HG02610 (cell line): ENCODE data around the gene NEK8.

ENCODE experiments used
- ATAC-seq: cut with Tn5 transposase; IDR thresholded peaks from one replicate; pipeline ENCODE4 v1.9.1; 2021; ENCODE audit warnings: mild to moderate bottlenecking, moderate library complexity; ENCODE audit not compliant: unreplicated experiment

The NEK8 gene

GRCh38 chr17:28728364-28729200 lies at the start of gene NEK8:
Gene NEK8 (plus strand): TSS chr17:28728788. CDS start chr17:28728814, 26 bp downstream.
- ATAC-seq = peak; percentile 25

DNA sequence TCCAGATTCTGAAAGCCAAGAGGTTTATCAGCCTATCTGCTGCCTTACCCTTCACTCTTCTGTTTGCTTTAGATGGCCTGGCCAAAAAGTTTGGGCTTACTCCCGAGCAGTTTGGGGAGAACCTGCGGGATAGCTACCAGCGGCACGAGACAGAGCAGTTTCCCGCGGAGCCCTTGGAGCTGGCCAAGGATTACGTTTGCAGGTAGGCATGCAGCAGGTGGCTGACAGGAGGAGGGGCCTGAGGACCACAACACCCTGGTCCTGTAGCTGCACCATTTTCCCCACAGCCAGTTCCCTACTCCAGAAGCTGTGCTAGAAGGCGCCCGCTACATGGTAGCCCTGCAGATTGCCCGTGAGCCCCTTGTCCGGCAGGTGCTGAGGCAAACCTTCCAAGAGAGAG lies 45.9 kb upstream of the NEK8 start:
- no peak for ATAC-seq

GRCh38 chr17:28684963-28685362 lies 43.6 kb upstream of the NEK8 start:
- no peak for ATAC-seq

DNA sequence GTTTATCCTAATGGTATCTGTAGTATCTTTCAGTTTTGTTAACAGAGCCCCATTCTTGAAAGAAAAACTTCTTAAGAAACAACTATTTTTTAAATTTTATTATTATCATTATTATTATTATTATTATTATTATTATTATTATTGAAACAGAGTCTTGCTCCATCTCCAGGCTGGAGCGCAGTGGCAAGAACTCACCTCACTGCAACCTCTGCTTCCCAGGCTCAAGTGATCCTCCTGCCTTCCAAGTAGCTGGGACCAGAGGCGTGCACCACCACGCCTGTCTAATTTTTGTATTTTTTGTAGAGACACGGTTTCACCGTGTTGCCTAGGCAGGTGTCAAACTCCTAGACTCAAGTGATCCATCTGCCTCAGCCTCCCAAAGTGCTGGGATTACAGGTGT lies 43.2 kb upstream of the NEK8 start:
- no peak for ATAC-seq

GRCh38 chr17:28686296-28686695 lies 42.3 kb upstream of the NEK8 start:
- ATAC-seq = no peak

- ATAC-seq = no peak
These were observed 40.1 kb upstream of the NEK8 start for GRCh38 chr17:28688481-28688880.

DNA sequence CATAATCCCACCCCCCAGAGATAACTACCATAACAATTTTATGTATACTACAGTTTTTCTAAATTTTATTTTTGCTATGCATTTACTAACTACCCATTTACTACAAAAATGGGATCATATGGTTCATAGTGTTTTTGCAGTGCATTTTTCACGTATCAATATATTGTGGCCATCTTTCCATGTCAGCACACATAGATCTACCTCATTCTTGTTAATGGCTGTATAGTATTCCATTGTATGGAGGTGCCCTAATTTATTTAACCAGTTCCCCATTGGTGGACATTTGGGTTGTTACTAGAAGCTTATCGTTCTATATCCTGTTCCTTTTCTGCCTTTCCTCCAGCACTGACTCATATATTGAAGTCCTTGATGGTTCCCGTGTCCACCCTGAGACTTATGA lies 39.6 kb upstream of the NEK8 start:
- ATAC-seq = no peak

DNA sequence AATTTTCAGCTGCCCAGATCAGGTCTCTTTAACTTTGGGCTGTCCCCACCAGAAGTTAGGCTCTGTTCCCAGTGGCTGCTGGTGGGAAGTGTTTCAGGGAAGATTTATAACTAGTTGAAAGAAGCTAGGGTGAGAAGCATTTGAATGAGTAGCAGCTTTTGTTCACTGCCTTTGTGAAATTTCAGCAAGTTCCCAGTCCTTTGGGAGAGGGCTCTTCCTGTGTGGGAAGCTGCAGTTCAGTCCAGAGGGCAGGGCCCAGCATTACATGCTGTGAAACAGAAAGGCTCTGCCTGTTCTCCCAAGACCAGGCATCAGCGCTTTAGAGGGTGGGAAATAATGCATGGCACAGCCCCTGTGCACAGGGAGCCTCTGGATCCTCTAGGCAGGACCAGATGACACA lies 34.7 kb upstream of the NEK8 start:
- ATAC-seq = no peak

DNA sequence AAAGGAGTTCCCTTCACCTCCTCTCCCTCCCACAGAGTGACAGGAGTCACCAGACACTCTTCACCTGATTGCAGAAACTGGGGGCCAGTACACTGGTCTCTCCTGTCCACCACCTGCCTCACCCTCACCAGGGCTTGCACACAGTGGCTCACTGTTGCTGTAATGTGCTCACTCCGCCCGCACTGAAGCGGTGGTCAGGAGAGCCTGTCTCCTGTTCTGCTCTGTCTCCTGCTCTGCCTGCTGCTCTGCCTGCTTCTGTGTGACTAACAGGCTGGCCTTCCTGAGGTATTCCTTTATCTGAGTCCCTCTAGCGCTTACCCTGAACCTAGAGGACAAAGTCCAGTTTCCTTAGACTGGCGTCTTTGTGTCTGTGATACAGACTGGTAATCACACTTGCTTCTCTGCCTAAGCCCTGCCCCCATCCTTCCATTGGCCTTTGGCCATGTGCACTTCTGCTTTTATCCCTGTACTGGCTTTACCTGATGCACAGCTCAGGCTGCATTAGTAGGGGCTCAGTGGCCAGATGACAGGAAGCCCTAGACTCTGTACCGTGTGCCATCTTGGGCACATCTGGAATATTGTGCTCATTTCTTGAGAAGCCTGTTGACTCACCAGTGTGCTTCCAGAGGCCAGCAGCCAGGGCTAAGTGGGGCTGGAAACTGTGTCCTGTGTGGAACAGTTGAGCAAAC lies 30.2 kb upstream of the NEK8 start:
- ATAC-seq = no peak

GRCh38 chr17:28700278-28700677 lies 28.3 kb upstream of the NEK8 start:
- no peak for ATAC-seq

DNA sequence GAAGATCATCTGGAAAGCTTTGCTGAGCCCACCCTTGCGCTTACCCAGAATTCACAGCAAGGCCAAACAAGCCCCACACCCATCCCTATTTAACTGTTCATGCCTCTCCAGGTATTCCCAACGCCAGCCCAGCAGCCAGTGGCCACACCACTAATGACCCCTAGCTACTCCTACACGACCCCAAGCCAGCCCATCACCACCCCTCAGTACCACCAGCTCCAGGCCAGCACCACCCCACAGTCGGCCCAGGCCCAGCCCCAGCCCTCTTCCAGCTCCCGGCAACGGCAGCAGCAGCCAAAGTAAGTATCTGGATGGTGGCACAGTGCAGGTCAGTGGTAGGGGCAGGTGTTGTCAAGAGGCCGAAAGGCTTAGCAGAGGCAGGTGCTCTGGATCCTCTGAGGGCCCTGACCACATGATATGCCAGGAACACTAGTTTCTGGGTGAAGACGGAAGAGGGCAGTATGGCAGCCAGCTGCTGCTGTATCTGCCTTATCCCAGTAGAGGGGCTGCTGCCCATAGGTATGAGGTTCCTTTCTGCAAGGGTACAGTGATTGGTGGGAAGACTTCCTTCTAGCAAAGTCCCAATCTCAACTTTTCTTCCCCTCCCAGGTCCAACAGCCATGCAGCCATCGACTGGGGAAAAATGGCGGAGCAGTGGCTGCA lies 27.6 kb upstream of the NEK8 start:
- no peak for ATAC-seq

DNA sequence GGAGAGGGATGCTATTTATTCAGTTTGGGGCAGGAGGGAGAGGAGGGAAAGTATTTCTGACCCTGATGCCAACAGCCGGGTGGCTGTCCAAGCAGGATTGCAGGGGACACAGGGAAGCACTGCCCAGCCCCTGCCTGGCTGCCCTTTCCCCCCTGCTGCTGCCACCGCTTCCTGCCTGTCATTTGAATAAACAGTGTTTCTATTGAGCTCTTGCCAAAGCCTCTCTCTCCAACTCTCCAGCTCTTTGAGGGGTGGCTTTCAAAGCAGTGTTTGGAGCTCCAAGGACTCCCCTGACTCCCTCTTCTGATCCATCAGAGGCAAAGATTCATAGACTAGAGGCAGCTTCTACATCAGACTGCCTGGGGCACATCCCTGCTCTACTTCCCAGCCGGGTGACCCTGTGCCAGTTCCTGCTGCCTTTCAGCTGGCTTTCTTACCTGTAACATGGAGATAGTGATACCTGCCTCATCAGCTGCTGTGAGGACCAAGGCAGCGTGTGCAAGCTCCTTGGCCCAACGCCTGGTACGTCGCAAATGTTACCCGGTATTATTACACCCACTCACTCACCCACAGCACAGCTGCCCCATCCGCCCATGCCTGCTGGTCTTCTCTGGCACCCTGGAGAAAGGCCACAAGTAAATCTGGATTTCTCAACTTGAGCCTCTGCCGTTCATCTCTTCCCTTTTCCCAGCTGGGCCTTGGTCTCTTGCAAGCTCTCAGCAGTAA lies 26.4 kb upstream of the NEK8 start:
- no peak for ATAC-seq

GRCh38 chr17:28702752-28703150 lies 25.8 kb upstream of the NEK8 start:
- ATAC-seq = no peak

DNA sequence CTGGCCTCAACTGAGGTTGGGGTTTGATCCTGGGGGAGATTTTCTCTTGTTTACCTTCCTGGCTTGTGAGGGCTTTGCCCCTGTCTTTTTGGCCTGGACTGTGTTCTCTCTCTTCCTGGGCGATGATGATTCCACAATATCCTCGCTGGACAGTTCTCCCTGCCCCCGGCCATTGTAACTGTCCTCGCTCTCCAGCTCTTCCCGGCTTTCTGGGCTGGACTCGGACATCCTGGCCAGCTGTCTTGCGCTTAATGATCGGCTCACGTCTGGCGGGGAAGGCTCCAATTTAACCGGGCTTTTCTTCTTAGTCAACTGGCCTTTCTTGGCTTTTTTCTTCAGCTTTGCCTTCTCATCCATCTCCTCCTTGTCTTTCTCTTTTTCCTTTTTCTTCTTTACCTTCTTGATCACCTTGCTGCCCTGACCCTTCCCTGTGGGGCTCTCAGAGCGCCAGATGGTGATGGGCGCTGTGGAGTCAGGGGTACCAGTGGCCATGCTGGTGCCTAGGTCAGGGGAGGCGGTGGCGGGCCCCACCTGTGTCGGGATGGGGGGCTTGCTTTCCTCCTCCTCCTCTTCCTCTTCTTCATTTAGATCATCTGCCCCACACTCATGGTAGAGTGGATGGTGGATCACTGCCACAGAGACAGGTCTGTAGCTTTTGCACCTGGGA lies 24.9 kb upstream of the NEK8 start:
- no peak for ATAC-seq

- no peak for ATAC-seq
These were observed 24.2 kb upstream of the NEK8 start for GRCh38 chr17:28704219-28704858.

DNA sequence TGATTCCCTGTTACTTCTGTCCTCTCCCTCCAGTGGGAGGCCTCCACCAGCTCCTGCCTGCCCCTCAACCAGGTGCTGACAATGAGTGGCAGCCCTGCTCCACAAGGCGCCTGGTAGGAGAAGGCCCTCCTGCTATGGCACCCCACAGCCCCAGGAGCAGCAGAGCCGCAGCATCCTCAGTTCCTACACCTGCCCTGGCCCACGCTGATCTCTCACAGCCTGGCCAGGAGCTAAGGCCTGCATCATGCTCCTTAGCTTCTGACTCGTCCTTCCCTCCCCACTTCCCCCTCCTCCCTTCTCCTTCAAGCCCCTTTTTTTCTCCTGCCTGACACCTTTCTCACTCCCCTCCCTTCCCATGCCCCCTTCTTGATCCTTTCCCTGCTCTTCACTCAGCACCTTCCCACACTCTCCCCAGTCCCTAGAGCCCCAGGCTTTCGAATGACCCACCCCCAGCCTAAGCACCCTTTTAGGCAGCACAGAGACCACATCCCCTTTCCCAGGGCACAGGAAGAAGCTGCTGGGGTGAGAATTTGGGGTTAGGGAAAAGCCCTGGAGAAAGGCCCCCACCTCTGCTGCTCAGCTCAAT lies 23.4 kb upstream of the NEK8 start:
- no peak for ATAC-seq

DNA sequence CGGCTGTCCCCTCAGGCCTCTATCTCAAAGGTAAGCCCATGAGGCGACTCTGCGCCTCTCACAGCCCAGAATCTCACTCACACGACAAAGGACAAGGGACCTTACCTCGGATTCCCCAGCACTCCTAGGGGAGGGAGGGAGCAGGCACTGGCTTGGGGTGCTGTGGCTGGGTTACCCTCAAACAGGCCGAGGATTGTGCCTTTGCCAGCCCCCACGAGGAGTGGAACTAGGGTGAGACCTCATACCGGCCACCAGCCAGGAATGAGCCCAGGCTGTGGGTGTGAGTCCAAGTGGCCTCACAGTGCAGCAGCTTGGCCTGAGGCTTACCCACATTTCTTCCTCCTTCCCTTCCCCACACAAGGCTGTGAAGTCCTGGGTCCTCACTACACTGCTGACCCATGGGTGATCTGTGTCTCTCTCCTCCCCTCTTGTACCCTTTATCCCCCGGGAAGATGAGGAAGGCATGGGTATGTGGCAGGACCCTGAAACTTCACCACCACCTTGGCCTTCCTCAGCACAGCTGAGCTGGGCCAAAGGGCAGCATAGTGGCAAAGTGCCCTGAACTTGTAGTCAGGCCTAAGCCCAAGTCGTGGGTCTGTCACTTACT lies 22.8 kb upstream of the NEK8 start:
- no peak for ATAC-seq

- ATAC-seq = no peak
These were observed 21.9 kb upstream of the NEK8 start for GRCh38 chr17:28706471-28707338.
